Activated naive CD4-positive, alpha-beta T cell treated with anti-CD3 and anti-CD28 coated beads, Interleukin-2, amount 10 ng/mL, durations not matched to agents 7 days and 5 days (primary cell): Measurements from ENCODE around the gene HTR6.
A peak's percentile ranks its signal among the peaks of the same experiment; 100 is the strongest.

Experiments
- CTCF ChIA-PET: fragments of 350-600 bp; sonication (Branson Sonifier 250); formaldehyde crosslinking; loops from one replicate; lab custom pipeline; 2021; ENCODE audit warnings: antibody characterized with exemption; lab: Charles Lee
- DNase-seq: peaks from one replicate; pipeline ENCODE4 v3.0.0-alpha.2; 2020
- H3K27ac Mint-ChIP-seq: one replicate; pipeline ENCODE4 v1.8.0; 2021; ENCODE audit warnings: mild to moderate bottlenecking, moderate library complexity, mixed read lengths
- H3K27me3 Mint-ChIP-seq: one replicate; pipeline ENCODE4 v1.8.0; 2021; ENCODE audit warnings: mild to moderate bottlenecking, mixed read lengths
- H3K36me3 Mint-ChIP-seq: one replicate; pipeline ENCODE4 v1.8.0; 2021; ENCODE audit warnings: mixed read lengths
- H3K4me1 Mint-ChIP-seq: one replicate; pipeline ENCODE4 v1.8.0; 2021; ENCODE audit warnings: mixed read lengths
- H3K4me3 Mint-ChIP-seq: one replicate; pipeline ENCODE4 v1.8.0; 2021; ENCODE audit warnings: mild to moderate bottlenecking, moderate library complexity, mixed read lengths
- H3K9me3 Mint-ChIP-seq: one replicate; pipeline ENCODE4 v1.8.0; 2021; ENCODE audit warnings: mixed read lengths

Gene HTR6

GRCh38 chr1:19678493-19678892 is 13.8 kb downstream of the HTR6 start:
- Mint-ChIP-seq H3K9me3 (no peaks in the 10 kb centered on the region), H3K36me3 (no peaks in the 10 kb centered on the region), H3K4me3 (no peak overlapping the region), H3K27me3 (peaks cover 21% of the 10 kb centered on the region), H3K27ac (no peak overlapping the region), H3K4me1 (no peaks in the 10 kb centered on the region)
- CTCF ChIA-PET: interaction anchor here (2.9 kb wide), 1 partner anchor 25 kb away, joined by 11 read pairs; no protein-coding TSS in a partner anchor
- DNase-seq: no peak

- Mint-ChIP-seq H3K36me3 (no peaks in the 10 kb centered on the region), H3K9me3 (no peaks in the 10 kb centered on the region), H3K4me1 (no peaks in the 10 kb centered on the region), H3K27ac (no peak overlapping the region), H3K27me3 (peaks cover 21% of the 10 kb centered on the region), H3K4me3 (no peak overlapping the region)
- CTCF ChIA-PET: interaction anchor here (2.9 kb wide), 1 partner anchor 25 kb away, joined by 11 read pairs; no protein-coding TSS in a partner anchor
- DNase-seq: no peak
These were observed 14.3 kb downstream of the HTR6 start for GRCh38 chr1:19678931-19679453.

DNA sequence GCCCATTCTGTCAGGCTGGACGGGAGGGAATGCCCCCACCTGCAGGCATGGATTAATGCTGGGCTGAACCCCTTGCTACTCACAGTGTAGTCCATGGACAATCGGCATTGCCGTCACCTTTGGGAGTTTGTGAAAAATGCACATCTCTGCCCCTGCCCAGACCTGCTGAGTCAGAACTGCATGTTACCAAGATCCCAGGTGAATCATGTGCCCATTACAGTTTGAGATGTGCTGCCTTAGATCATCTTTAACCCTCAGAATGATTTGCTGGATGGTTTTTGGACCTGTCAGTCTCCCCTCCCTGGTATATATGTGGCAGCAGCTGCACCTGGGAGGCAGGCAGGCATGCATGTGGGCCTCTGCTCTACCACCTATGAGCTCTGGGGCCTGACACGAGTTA is 15.0 kb downstream of the HTR6 start:
- Mint-ChIP-seq H3K36me3 (no peaks in the 10 kb centered on the region), H3K4me3 (no peak overlapping the region), H3K27ac (no peak overlapping the region), H3K4me1 (no peaks in the 10 kb centered on the region), H3K9me3 (no peaks in the 10 kb centered on the region), H3K27me3 (peaks cover 19% of the 10 kb centered on the region)
- no peak for DNase-seq
- CTCF ChIA-PET: no interaction called here

GRCh38 chr1:19680644-19681043 is 16.0 kb downstream of the HTR6 start:
- CTCF ChIA-PET: interaction anchor here (2.1 kb wide), 1 partner anchor 24 kb away, joined by 9 read pairs; no protein-coding TSS in a partner anchor
- no peak overlapping the region for H3K27ac Mint-ChIP-seq
- no peaks in the 10 kb centered on the region for H3K4me1 Mint-ChIP-seq
- H3K27me3 Mint-ChIP-seq: peaks cover 10% of the 10 kb centered on the region
- no peaks in the 10 kb centered on the region for H3K9me3 Mint-ChIP-seq
- H3K36me3 Mint-ChIP-seq: peaks cover 2% of the 10 kb centered on the region
- no peak overlapping the region for H3K4me3 Mint-ChIP-seq
- no peak for DNase-seq

- CTCF ChIA-PET: interaction anchor here (2.1 kb wide), 1 partner anchor 22 kb away, joined by 9 read pairs; no protein-coding TSS in a partner anchor
- peaks cover 1% of the 10 kb centered on the region for H3K9me3 Mint-ChIP-seq
- DNase-seq: no peak
- no peak overlapping the region for H3K27ac Mint-ChIP-seq
- H3K36me3 Mint-ChIP-seq: peaks cover 6% of the 10 kb centered on the region
- no peaks in the 10 kb centered on the region for H3K27me3 Mint-ChIP-seq
- H3K4me3 Mint-ChIP-seq: no peak overlapping the region
- peaks cover 3% of the 10 kb centered on the region for H3K4me1 Mint-ChIP-seq
These were observed 17.6 kb downstream of the HTR6 start for GRCh38 chr1:19682257-19682656.

DNA sequence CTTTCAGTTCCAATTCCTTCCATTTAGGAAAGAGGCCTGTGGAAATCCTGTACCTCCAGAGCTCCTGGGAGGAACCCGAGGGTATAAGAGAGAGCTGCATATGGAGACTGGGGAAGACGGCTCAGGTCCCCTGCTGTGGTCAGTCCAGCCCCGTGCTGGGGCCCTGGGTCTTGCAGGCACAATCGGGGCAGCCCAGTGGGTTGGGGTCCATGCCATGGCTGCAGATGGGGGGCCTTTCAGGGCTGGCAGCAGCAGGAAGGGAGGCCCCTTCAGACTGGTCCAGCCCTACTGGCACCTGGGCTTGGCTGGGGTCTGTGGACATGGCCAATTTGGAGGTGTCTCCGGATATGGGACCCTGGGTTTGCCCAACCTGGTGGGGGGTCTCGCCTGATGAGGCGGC is 18.2 kb downstream of the HTR6 start:
- H3K27me3 Mint-ChIP-seq: no peaks in the 10 kb centered on the region
- peaks cover 6% of the 10 kb centered on the region for H3K9me3 Mint-ChIP-seq
- CTCF ChIA-PET: interaction anchor here (2.1 kb wide), 1 partner anchor 22 kb away, joined by 9 read pairs; no protein-coding TSS in a partner anchor

GRCh38 chr1:19683351-19683750 is 18.7 kb downstream of the HTR6 start:
- H3K4me1 Mint-ChIP-seq: peaks cover 13% of the 10 kb centered on the region
- H3K27ac Mint-ChIP-seq: no peak overlapping the region
- H3K4me3 Mint-ChIP-seq: no peak overlapping the region
- DNase-seq: no peak
- peaks cover 6% of the 10 kb centered on the region for H3K9me3 Mint-ChIP-seq
- H3K27me3 Mint-ChIP-seq: no peaks in the 10 kb centered on the region
- H3K36me3 Mint-ChIP-seq: peaks cover 14% of the 10 kb centered on the region
- CTCF ChIA-PET: no interaction called here

More for the DNA sequence above, 18.2 kb downstream of the HTR6 start:
- no peak for DNase-seq
- Mint-ChIP-seq H3K27ac (no peak overlapping the region), H3K4me3 (no peak overlapping the region), H3K4me1 (peaks cover 9% of the 10 kb centered on the region), H3K36me3 (peaks cover 11% of the 10 kb centered on the region)

- H3K4me1 Mint-ChIP-seq: peaks cover 24% of the 10 kb centered on the region
- peaks cover 12% of the 10 kb centered on the region for H3K9me3 Mint-ChIP-seq
- no peak overlapping the region for H3K27ac Mint-ChIP-seq
- no peak overlapping the region for H3K4me3 Mint-ChIP-seq
- DNase-seq: no peak
- peaks cover 27% of the 10 kb centered on the region for H3K36me3 Mint-ChIP-seq
- H3K27me3 Mint-ChIP-seq: no peaks in the 10 kb centered on the region
- CTCF ChIA-PET: interaction anchor here (1.5 to 1.9 kb wide), 2 partner anchors 19 to 22 kb away, joined by 12 read pairs; no protein-coding TSS in a partner anchor
These were observed 20.0 kb downstream of the HTR6 start for GRCh38 chr1:19684677-19685076.

- CTCF ChIA-PET: interaction anchor here (1.7 to 1.8 kb wide), 2 partner anchors 18 to 32 kb away, joined by 4 to 5 read pairs; no protein-coding TSS in a partner anchor
- H3K4me3 Mint-ChIP-seq: no peak overlapping the region
These were observed 21.3 kb downstream of the HTR6 start for GRCh38 chr1:19685994-19686393.

GRCh38 chr1:19687414-19687813 is 22.7 kb downstream of the HTR6 start:
- Mint-ChIP-seq H3K27ac (peak overlapping the region; percentile 87), H3K4me1 (peaks cover 27% of the 10 kb centered on the region)

More at GRCh38 chr1:19685994-19686393, 21.3 kb downstream of the HTR6 start:
- Mint-ChIP-seq H3K27me3 (no peaks in the 10 kb centered on the region), H3K4me1 (peaks cover 27% of the 10 kb centered on the region), H3K27ac (no peak overlapping the region), H3K9me3 (peaks cover 19% of the 10 kb centered on the region), H3K36me3 (peaks cover 38% of the 10 kb centered on the region)
- no peak for DNase-seq

GRCh38 chr1:19688041-19688842 is 23.6 kb downstream of the HTR6 start:
- Mint-ChIP-seq H3K36me3 (peaks cover 47% of the 10 kb centered on the region), H3K4me1 (peaks cover 27% of the 10 kb centered on the region), H3K27me3 (no peaks in the 10 kb centered on the region), H3K4me3 (no peak overlapping the region), H3K27ac (peak overlapping the region; percentile 87), H3K9me3 (peaks cover 23% of the 10 kb centered on the region)
- peak; percentile 54 for DNase-seq
- CTCF ChIA-PET: interaction anchor here (1.5 to 1.8 kb wide), 2 partner anchors 16 kb away, joined by 4 to 5 read pairs; no protein-coding TSS in a partner anchor

More at GRCh38 chr1:19687414-19687813, 22.7 kb downstream of the HTR6 start:
- CTCF ChIA-PET: interaction anchor here (1.7 to 1.8 kb wide), 2 partner anchors 17 to 34 kb away, joined by 4 to 5 read pairs; no protein-coding TSS in a partner anchor
- DNase-seq: no peak
- no peaks in the 10 kb centered on the region for H3K27me3 Mint-ChIP-seq
- H3K36me3 Mint-ChIP-seq: peaks cover 47% of the 10 kb centered on the region
- H3K4me3 Mint-ChIP-seq: no peak overlapping the region
- peaks cover 23% of the 10 kb centered on the region for H3K9me3 Mint-ChIP-seq

DNA sequence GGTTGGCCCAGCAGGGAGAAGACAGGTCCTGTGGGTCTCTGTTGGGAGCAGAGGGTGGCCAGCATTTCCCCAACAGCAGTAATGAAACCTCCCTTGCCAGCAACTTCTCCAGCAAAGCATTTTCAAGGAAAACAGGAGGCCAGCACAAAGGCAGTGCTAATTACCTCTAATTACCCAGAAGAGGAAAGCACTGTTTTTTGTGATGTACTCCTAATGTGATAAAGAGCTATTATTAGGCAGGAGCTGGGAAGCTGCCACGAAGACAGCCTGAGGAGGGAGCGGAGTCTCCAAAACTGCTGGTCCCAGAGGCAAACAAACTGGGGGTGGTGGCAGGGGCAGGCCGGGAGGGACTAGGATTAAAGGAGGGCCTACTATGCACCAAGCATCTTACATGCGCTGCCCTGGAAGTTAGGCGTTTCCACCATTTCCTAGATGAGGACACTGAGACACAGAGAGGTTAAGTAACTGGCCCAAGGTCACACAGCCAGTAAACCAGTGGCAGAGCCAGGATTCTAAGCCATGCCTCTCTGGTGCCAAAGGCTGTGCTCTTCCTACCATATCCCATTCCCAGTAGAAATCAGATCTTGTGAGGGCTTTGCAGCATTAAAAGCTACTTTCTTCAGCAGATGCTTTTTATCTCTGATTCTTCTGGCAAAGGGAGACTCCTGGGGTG is 24.5 kb downstream of the HTR6 start:
- Mint-ChIP-seq H3K4me1 (peaks cover 27% of the 10 kb centered on the region), H3K27me3 (no peaks in the 10 kb centered on the region), H3K9me3 (peaks cover 23% of the 10 kb centered on the region), H3K27ac (peak overlapping the region; percentile 42), H3K4me3 (no peak overlapping the region), H3K36me3 (peaks cover 50% of the 10 kb centered on the region)
- CTCF ChIA-PET: interaction anchor here (1.5 kb wide), 1 partner anchor 15 kb away, joined by 4 read pairs; no protein-coding TSS in a partner anchor
- DNase-seq: no peak

DNA sequence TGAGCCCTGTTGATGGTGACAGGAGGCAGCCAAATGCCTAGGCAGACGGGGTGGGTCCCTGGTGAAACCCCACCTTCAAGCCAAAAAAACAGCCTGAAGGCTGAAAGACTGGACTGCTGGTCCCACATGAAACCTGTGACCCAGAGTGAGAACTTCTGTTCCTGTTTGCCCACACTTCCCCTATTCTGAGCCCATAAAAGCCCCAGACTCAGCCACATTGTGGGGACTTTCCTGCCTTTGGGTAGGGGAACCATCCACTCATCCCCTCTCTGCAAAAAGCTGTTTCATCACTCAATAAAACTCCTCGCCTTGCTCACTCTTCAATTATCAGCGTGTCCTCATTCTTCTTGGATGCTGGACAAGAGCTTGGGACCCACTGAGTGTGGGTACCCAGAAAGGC is 25.2 kb downstream of the HTR6 start:
- no peak overlapping the region for H3K4me3 Mint-ChIP-seq
- H3K4me1 Mint-ChIP-seq: peaks cover 27% of the 10 kb centered on the region
- H3K27ac Mint-ChIP-seq: no peak overlapping the region
- H3K27me3 Mint-ChIP-seq: no peaks in the 10 kb centered on the region
- H3K9me3 Mint-ChIP-seq: peaks cover 23% of the 10 kb centered on the region
- CTCF ChIA-PET: interaction anchor here (0.8 to 1.0 kb wide), 2 partner anchors 14 to 28 kb away, joined by 3 read pairs; no protein-coding TSS in a partner anchor
- no peak for DNase-seq
- peaks cover 50% of the 10 kb centered on the region for H3K36me3 Mint-ChIP-seq

GRCh38 chr1:19690342-19690741 is 25.7 kb downstream of the HTR6 start:
- CTCF ChIA-PET: interaction anchor here (0.8 to 1.0 kb wide), 2 partner anchors 14 to 29 kb away, joined by 3 read pairs; no protein-coding TSS in a partner anchor
- no peak for DNase-seq
- Mint-ChIP-seq H3K27ac (no peak overlapping the region), H3K4me1 (peaks cover 27% of the 10 kb centered on the region), H3K27me3 (no peaks in the 10 kb centered on the region), H3K4me3 (no peak overlapping the region), H3K9me3 (peaks cover 23% of the 10 kb centered on the region), H3K36me3 (peaks cover 49% of the 10 kb centered on the region)
